ENCODE measurements around the gene PTF1A.

GRCh38 chr10:23171232-23171876 is 20.8 kb upstream of the PTF1A start:
- no peak for TF ChIP-seq CTCF (IDR thresholded peaks at IDR 0.05)
- TF ChIP-seq POLR2A (IDR thresholded peaks at IDR 0.05) = no peak

Measured in esophagus squamous epithelium (tissue), 4 donors.